ENCODE data around the gene ACKR2.

The ACKR2 gene

DNA sequence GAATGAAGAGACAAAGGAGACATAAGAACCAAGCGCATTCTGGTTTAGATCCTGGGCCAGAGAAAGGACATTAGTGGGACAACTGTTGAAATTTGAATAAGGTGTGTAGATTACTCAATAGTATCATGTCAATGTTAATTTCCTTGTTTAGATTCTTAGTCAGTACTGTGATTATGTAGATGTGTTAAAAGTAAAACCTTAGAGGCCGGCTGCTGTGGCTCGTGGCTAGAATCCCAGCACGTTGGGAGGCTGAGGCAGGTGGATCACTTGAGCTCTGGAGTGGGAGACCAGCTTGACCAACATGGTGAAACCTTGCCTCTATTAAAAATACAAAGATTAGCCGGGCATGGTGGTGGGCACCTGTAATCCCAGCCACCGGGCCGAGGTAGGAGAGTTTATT, 39.8 kb downstream of the ACKR2 start:
- no peaks in the 10 kb centered on the region for H3K36me3 ChIP-seq (ENCODE audit: insufficient read depth, low read length)
- no peaks in the 10 kb centered on the region for H3K9me3 ChIP-seq (ENCODE audit: control insufficient read depth, insufficient read depth, low read length)
- H3K4me1 ChIP-seq (ENCODE audit: insufficient read depth, low read length) = peaks cover 3% of the 10 kb centered on the region; the same call in 1 of the 2 replicates

DNA sequence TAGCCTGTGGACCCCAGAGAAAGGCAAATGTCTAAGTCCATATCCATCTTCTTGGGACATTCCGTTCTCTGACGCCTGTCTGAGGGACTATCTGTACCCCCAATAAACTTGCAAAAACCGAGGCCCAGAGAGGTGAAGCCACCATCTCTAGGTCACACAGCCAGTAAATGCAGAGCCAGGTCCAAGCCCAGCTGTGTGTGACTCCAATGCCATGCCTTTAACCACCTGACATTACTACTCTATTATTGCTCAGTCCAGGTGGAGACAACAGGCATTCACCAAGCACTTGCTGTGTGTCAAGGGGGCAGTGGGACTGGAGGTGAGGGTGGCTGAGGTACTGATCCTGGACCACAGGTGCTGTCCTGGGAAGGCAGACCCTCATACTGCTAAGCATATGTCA, 41.0 kb downstream of the ACKR2 start:
- no peaks in the 10 kb centered on the region for H3K4me1 ChIP-seq (ENCODE audit: insufficient read depth, low read length)
- no peaks in the 10 kb centered on the region for H3K36me3 ChIP-seq (ENCODE audit: insufficient read depth, low read length)
- no peak overlapping the region for H3K9ac ChIP-seq (ENCODE audit: low read depth, low read length)
- H3K9me3 ChIP-seq (ENCODE audit: control insufficient read depth, insufficient read depth, low read length) = no peaks in the 10 kb centered on the region

More for the DNA sequence above, 39.8 kb downstream of the ACKR2 start:
- no peak overlapping the region for H3K9ac ChIP-seq (ENCODE audit: low read depth, low read length)

DNA sequence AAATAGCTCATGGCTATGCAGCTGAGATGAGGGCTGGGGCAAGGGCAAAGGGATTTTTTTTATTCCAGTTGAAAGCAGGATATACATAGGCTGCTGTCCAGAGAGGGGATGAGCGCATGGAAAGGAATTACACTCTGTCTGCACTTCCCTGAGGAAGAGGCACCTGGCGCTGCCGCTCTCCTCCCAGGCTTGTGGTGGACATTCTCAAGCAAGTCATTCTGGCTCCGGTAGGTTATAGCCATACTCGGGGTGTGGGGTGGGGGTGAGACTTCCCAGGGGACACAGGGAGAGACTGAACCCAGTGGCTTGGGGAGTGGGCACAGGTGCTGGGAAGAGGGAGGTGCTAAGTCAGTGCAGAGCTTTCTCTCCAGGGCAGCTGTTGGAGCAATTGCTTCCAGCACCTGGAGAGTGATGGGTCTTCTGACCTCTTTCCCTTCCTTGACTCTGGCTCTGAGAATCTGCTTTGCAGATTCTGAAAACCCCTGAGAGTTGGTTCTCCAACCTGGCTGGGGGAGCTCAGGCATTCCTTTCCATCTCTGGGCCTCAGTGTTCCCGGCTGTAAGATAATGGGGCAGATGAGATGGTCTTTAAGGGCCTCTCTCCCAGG, 42.1 kb downstream of the ACKR2 start:
- Histone ChIP-seq H3K9ac (ENCODE audit: low read depth, low read length) (no peak overlapping the region), H3K36me3 (ENCODE audit: insufficient read depth, low read length) (no peaks in the 10 kb centered on the region)

GRCh38 chr3:42852441-42852840, 43.2 kb downstream of the ACKR2 start:
- Histone ChIP-seq H3K9ac (ENCODE audit: low read depth, low read length) (no peak overlapping the region), H3K4me1 (ENCODE audit: insufficient read depth, low read length) (no peaks in the 10 kb centered on the region), H3K36me3 (ENCODE audit: insufficient read depth, low read length) (no peaks in the 10 kb centered on the region), H3K9me3 (ENCODE audit: control insufficient read depth, insufficient read depth, low read length) (no peaks in the 10 kb centered on the region)

More for the DNA sequence above, 42.1 kb downstream of the ACKR2 start:
- H3K9me3 ChIP-seq (ENCODE audit: control insufficient read depth, insufficient read depth, low read length) = no peaks in the 10 kb centered on the region
- no peaks in the 10 kb centered on the region for H3K4me1 ChIP-seq (ENCODE audit: insufficient read depth, low read length)

DNA sequence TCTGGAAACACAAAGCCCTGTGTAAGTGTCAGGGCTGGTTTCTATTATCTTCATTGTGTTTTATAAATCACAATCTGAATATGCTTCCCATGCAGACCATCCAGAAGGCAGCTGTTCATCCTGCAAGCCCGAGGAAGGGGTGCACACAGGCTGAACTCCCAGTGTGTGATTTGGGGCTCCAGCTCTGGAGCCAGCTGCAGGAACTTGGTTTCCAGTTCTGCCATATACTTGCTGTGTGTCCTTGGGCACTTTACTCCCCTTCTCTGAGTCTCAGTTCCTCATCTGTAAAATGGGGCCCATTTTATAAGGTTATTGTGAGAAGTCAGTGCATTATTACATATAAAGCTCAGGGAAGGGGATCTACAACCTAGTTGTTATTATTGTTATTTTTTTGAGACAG, 43.8 kb downstream of the ACKR2 start:
- Histone ChIP-seq H3K4me1 (ENCODE audit: insufficient read depth, low read length) (no peaks in the 10 kb centered on the region), H3K9ac (ENCODE audit: low read depth, low read length) (no peak overlapping the region), H3K9me3 (ENCODE audit: control insufficient read depth, insufficient read depth, low read length) (no peaks in the 10 kb centered on the region), H3K36me3 (ENCODE audit: insufficient read depth, low read length) (no peaks in the 10 kb centered on the region)

DNA sequence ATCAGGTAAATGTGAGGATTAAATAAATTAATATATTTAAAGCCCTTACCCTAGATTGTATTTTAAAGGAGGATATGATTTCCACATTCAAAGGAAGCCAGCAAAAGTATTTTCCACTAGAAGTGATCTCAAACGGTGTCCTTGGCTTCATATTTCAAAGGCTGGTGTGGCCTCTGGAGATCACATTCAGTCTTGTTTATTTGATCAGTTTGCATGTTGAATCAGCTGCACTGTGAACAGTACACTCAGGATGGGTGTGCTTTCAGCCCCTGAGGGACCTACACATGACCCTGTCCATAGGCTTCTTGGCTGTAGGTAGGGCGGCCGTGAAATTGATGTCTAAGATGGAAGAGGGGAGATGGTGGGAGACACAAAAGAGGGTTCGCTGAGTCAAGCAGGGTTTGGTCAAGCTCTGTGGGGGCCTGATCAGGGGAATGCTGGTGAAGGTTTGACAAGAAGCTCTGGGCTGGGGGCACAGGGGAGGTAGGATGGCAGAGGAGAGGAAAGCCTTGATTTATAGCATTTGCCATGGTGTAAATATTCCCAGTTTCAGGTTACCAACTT, 44.6 kb downstream of the ACKR2 start:
- H3K9ac ChIP-seq (ENCODE audit: low read depth, low read length) = no peak overlapping the region
- no peaks in the 10 kb centered on the region for H3K9me3 ChIP-seq (ENCODE audit: control insufficient read depth, insufficient read depth, low read length)
- no peaks in the 10 kb centered on the region for H3K4me1 ChIP-seq (ENCODE audit: insufficient read depth, low read length)
- no peaks in the 10 kb centered on the region for H3K36me3 ChIP-seq (ENCODE audit: insufficient read depth, low read length)

DNA sequence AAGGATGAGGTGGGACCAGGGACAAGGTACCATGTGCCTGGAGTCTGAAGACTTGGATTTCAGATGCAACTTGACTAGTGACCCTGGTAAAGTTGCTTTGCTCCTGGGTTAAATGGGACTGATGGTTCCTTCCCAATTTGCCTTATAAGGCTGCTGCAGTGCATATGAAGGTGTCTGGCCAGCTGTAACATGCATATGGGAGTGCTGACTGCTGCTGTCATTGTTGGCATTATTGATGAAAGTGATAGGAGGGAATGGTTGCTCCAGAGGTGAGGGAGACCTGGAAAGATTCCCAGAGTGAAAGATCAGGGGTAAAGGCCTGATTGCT, 45.9 kb downstream of the ACKR2 start:
- Histone ChIP-seq H3K9me3 (ENCODE audit: control insufficient read depth, insufficient read depth, low read length) (no peaks in the 10 kb centered on the region), H3K36me3 (ENCODE audit: insufficient read depth, low read length) (no peaks in the 10 kb centered on the region), H3K9ac (ENCODE audit: low read depth, low read length) (no peak overlapping the region), H3K4me1 (ENCODE audit: insufficient read depth, low read length) (no peaks in the 10 kb centered on the region)

- no peaks in the 10 kb centered on the region for H3K9me3 ChIP-seq (ENCODE audit: control insufficient read depth, insufficient read depth, low read length)
- H3K4me1 ChIP-seq (ENCODE audit: insufficient read depth, low read length) = no peaks in the 10 kb centered on the region
- H3K9ac ChIP-seq (ENCODE audit: low read depth, low read length) = no peak overlapping the region
- H3K36me3 ChIP-seq (ENCODE audit: insufficient read depth, low read length) = no peaks in the 10 kb centered on the region
Observed at GRCh38 chr3:42855547-42856380, 46.5 kb downstream of the ACKR2 start.

- no peaks in the 10 kb centered on the region for H3K36me3 ChIP-seq (ENCODE audit: insufficient read depth, low read length)
- no peak overlapping the region for H3K9ac ChIP-seq (ENCODE audit: low read depth, low read length)
- no peaks in the 10 kb centered on the region for H3K9me3 ChIP-seq (ENCODE audit: control insufficient read depth, insufficient read depth, low read length)
- H3K4me1 ChIP-seq (ENCODE audit: insufficient read depth, low read length) = no peaks in the 10 kb centered on the region
Observed at GRCh38 chr3:42856544-42856943, 47.3 kb downstream of the ACKR2 start.

DNA sequence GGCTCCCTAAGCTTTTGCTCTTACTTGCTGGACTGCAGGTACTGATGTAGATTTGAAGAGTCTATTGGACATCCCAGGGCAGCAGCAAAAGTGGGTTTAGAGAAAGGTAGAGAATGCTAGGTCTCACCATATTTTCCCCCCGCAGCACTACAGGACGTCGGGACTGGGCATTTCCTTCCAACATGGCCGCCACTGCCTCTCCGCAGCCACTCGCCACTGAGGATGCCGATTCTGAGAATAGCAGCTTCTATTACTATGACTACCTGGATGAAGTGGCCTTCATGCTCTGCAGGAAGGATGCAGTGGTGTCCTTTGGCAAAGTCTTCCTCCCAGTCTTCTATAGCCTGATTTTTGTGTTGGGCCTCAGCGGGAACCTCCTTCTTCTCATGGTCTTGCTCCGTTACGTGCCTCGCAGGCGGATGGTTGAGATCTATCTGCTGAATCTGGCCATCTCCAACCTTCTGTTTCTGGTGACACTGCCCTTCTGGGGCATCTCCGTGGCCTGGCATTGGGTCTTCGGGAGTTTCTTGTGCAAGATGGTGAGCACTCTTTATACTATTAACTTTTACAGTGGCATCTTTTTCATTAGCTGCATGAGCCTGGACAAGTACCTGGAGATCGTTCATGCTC, 55.2 kb downstream of the ACKR2 start:
- H3K36me3 ChIP-seq (ENCODE audit: insufficient read depth, low read length) = no peaks in the 10 kb centered on the region
- no peak overlapping the region for H3K9ac ChIP-seq (ENCODE audit: low read depth, low read length)
- no peaks in the 10 kb centered on the region for H3K9me3 ChIP-seq (ENCODE audit: control insufficient read depth, insufficient read depth, low read length)
- H3K4me1 ChIP-seq (ENCODE audit: insufficient read depth, low read length) = no peaks in the 10 kb centered on the region

DNA sequence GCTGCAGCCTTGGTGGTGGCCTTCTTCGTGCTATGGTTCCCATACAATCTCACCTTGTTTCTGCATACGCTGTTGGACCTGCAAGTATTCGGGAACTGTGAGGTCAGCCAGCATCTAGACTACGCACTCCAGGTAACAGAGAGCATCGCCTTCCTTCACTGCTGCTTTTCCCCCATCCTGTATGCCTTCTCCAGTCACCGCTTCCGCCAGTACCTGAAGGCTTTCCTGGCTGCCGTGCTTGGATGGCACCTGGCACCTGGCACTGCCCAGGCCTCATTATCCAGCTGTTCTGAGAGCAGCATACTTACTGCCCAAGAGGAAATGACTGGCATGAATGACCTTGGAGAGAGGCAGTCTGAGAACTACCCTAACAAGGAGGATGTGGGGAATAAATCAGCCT, 56.0 kb downstream of the ACKR2 start:
- no peak overlapping the region for H3K9ac ChIP-seq (ENCODE audit: low read depth, low read length)
- H3K9me3 ChIP-seq (ENCODE audit: control insufficient read depth, insufficient read depth, low read length) = no peaks in the 10 kb centered on the region
- no peaks in the 10 kb centered on the region for H3K4me1 ChIP-seq (ENCODE audit: insufficient read depth, low read length)
- no peaks in the 10 kb centered on the region for H3K36me3 ChIP-seq (ENCODE audit: insufficient read depth, low read length)

- Histone ChIP-seq H3K9me3 (ENCODE audit: control insufficient read depth, insufficient read depth, low read length) (no peaks in the 10 kb centered on the region), H3K36me3 (ENCODE audit: insufficient read depth, low read length) (no peaks in the 10 kb centered on the region), H3K9ac (ENCODE audit: low read depth, low read length) (no peak overlapping the region), H3K4me1 (ENCODE audit: insufficient read depth, low read length) (no peaks in the 10 kb centered on the region)
Observed at GRCh38 chr3:42867138-42867537, 57.9 kb downstream of the ACKR2 start.

DNA sequence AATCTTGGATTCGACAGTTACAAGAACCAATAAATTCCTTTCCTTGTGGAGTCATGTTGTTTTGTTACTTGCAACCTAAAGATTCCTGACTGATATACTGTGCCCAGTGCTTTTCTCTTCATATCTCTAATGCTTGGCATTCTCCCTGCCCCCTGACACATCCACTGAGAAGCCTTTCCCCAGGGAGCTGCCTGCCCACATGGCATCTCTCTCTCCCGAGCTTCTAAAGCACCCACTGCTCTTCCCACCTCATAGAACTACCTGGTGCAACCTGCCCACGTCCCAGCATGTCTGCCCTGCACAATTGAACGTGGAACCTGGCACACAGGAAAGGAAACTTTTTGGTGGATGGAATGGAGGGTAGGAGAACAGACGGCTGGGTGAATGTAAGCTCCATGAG, 59.6 kb downstream of the ACKR2 start:
- no peaks in the 10 kb centered on the region for H3K9me3 ChIP-seq (ENCODE audit: control insufficient read depth, insufficient read depth, low read length)
- H3K9ac ChIP-seq (ENCODE audit: low read depth, low read length) = no peak overlapping the region
- no peaks in the 10 kb centered on the region for H3K4me1 ChIP-seq (ENCODE audit: insufficient read depth, low read length)
- H3K36me3 ChIP-seq (ENCODE audit: insufficient read depth, low read length) = no peaks in the 10 kb centered on the region

DNA sequence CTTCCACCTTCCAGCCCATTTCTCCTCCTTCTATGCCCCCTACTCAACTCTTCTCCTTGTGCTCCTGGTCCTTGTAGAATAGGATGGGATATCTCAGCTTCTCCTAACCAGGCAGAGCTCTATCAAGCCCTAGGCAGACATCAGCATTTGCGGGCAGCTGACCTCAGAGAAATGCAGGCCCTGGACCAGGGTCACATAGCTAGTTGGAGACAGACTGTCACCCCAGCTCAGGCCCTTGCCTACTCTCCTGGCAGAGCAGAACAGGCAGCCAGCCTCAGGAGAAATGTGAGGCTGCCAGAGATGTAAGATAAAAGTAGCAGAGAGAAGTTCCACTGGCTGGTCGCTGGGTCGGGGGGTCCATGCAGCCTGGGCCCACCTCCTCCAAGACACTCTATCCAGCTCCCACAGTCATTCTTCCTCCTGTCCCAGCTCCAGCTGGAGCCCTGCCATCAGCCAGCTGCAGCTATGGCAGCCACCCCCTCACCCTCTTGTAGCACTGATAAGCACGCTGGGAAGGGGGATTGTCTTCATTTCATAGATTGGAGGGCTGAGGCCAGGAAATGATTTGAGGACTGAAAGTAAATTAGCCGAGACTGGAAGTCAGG, 62.4 kb downstream of the ACKR2 start:
- Histone ChIP-seq H3K4me1 (ENCODE audit: insufficient read depth, low read length) (no peaks in the 10 kb centered on the region), H3K36me3 (ENCODE audit: insufficient read depth, low read length) (no peaks in the 10 kb centered on the region), H3K9ac (ENCODE audit: low read depth, low read length) (no peak overlapping the region), H3K9me3 (ENCODE audit: control insufficient read depth, insufficient read depth, low read length) (no peaks in the 10 kb centered on the region)

All from ES-I3 (cell line).